Measurements from ENCODE around the gene STXBP4.

- no peak for TF ChIP-seq CTCF (IDR thresholded peaks at IDR 0.05; ENCODE audit: insufficient read depth, low read length, poor library complexity, severe bottlenecking)
- TF ChIP-seq EZH2phosphoT487 (conservative IDR thresholded peaks at IDR 0.05; ENCODE audit: low read length) = no peak
Observed at GRCh38 chr17:55208078-55208812, 239.7 kb downstream of the STXBP4 start.
